ENCODE data around the gene TMC1.
A peak's percentile ranks its signal among the peaks of the same experiment; 100 is the strongest.

The TMC1 gene

DNA sequence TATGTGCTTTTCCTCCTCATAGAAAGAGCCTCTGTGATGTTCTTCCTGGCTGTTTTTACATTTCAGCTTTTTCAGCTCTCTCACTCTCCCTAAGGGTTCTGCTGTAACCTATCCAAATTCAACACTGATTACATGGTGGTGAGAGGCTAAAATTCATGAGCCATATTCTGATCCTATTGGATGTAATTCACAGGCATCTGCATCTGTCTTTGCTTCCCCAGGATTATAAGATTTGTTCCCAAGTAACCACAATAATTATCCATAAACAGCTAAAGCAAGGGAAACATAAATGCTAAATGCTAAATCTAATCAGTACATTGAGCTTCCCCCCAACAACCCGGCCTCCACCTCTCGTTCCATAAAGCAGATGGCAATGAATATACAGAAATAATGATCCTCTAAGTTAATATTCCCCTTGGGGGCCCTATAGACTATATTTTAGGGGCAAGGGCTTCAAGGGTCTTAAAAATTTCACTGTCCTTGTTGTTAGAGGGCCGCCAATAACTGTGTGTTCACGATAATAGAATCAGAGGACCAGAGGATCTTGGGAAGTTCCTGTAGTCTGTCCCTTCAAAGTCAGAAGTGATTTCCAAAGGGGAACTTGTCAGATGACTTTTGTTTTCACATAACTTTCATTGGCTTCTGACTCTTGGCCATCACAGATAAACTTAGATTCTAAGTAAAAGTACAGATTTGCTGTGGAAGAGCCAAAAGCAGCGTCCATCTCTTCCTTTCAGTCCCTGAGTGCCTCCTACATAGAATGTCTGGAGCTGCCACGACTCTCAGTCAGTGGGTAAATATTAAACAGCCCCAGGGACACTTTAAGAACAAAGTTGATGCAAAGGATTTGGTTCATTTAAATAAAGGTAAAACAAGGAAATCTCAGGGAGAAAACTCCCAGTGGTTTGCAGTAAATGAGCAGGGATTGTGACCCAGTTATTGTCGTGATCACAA is 305.9 kb downstream of the TMC1 start:
- no peak for DNase-seq (ENCODE audit: low read depth)
- TF ChIP-seq, protein P1, sequence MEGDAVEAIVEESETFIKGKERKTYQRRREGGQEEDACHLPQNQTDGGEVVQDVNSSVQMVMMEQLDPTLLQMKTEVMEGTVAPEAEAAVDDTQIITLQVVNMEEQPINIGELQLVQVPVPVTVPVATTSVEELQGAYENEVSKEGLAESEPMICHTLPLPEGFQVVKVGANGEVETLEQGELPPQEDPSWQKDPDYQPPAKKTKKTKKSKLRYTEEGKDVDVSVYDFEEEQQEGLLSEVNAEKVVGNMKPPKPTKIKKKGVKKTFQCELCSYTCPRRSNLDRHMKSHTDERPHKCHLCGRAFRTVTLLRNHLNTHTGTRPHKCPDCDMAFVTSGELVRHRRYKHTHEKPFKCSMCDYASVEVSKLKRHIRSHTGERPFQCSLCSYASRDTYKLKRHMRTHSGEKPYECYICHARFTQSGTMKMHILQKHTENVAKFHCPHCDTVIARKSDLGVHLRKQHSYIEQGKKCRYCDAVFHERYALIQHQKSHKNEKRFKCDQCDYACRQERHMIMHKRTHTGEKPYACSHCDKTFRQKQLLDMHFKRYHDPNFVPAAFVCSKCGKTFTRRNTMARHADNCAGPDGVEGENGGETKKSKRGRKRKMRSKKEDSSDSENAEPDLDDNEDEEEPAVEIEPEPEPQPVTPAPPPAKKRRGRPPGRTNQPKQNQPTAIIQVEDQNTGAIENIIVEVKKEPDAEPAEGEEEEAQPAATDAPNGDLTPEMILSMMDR (IDR thresholded peaks at IDR 0.05; ENCODE audit: insufficient read depth, low read depth, low read length, missing control alignments) = no peak
- no peak overlapping the region for H3K4me3 ChIP-seq (ENCODE audit: low read length)

DNA sequence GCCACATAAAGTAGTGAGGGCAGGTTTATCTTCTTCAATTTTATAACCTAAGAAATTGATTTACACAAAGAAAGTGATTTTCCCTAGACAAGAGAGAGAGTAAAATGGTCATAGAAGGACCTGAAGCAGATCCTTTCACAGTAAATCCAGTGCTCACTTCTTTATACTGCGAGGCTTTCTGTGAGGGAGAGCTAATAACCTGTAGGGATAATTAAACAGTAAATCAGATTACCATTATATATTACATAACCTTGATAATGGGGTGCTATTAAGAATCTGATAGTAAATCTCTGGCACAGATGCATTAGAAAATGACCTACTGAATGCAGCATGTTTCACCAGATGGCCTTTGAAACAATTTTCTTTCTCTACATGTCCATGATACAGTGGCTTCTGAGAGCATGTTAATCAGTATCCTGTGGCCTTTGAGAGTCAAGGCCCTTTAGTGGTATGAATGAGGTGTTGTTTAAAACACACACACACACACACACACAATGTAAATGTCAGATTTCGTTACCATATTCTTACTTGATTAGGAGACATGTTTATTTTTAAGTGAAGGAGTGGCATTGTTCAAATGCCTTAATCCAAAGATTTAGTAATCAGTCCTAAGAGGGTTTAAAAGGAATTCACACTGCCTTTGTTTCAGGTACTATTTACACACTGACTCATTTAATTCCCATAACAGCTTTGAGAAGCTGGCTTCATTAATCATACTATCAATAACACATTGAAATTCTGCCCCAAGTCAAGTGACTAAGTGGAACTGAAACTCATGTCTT is 306.7 kb downstream of the TMC1 start:
- DNase-seq (ENCODE audit: low read depth) = peak; percentile 95
- TF ChIP-seq, protein P1 (IDR thresholded peaks at IDR 0.05; ENCODE audit: insufficient read depth, low read depth, low read length, missing control alignments) = no peak
- no peak overlapping the region for H3K4me3 ChIP-seq (ENCODE audit: low read length)

DNA sequence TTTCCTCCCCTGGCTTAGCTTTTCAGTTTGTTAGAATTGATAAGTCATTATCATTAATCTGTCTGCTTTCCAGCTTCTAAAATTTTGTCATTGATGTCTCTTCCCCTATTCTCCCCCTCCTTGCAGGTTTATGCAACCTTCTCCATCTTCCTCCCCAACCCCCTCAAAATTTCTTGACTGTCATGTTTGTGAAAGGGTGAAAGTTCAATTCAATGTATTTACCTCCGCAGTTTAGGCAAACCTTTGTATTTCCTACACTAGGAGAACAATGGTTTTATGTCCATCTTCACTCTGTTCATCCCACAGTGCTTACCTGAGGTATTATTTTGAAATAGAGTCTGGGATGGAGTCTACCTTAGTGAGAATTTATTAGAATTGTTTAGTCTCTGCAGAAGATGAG is 313.6 kb downstream of the TMC1 start:
- no peak overlapping the region for H3K4me3 ChIP-seq (ENCODE audit: low read length)
- TF ChIP-seq, protein P1 (IDR thresholded peaks at IDR 0.05; ENCODE audit: insufficient read depth, low read depth, low read length, missing control alignments) = no peak
- DNase-seq (ENCODE audit: low read depth) = no peak

DNA sequence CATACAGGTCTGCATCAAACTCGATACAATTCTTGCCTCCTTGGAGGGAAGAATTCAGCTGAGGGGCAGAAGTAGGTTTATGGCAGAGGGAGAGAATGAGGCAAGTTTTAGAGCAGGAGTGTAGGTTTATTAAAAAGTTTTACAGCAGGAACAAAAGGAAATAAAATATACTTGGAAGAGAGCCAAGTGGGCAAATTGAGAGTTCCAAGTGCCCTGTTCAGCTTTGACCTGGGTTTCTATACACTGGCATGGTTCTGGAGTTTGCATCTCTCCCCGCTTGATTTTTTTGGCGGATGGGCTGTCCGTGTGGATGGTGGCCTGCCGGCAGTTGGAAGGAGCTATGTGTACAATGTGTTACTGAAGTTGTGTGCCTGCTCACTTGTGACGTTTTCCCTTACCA is 315.4 kb downstream of the TMC1 start:
- TF ChIP-seq, protein P1 (IDR thresholded peaks at IDR 0.05; ENCODE audit: insufficient read depth, low read depth, low read length, missing control alignments) = no peak
- no peak for DNase-seq (ENCODE audit: low read depth)
- no peak overlapping the region for H3K4me3 ChIP-seq (ENCODE audit: low read length)

DNA sequence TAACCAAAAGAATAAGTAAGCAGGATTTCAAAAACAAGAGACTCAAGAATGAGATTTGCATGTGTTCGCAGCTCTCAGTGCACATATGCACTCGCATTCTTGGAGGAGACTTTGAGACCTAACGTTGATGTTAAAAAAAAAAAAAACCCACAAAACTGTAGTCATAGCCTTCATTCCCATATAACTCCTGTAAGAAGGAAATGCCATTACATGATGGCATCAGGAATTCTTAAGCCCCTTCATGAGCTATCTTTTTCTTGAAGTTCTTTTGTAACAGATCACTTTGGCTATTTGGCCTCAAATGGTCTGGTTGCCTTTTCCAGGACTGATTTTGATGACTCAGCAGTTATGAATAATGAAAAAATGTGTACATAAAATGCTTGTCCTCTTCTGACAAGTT is 317.7 kb downstream of the TMC1 start:
- DNase-seq (ENCODE audit: low read depth) = peak; percentile 29
- TF ChIP-seq, protein P1 (IDR thresholded peaks at IDR 0.05; ENCODE audit: insufficient read depth, low read depth, low read length, missing control alignments) = no peak

DNA sequence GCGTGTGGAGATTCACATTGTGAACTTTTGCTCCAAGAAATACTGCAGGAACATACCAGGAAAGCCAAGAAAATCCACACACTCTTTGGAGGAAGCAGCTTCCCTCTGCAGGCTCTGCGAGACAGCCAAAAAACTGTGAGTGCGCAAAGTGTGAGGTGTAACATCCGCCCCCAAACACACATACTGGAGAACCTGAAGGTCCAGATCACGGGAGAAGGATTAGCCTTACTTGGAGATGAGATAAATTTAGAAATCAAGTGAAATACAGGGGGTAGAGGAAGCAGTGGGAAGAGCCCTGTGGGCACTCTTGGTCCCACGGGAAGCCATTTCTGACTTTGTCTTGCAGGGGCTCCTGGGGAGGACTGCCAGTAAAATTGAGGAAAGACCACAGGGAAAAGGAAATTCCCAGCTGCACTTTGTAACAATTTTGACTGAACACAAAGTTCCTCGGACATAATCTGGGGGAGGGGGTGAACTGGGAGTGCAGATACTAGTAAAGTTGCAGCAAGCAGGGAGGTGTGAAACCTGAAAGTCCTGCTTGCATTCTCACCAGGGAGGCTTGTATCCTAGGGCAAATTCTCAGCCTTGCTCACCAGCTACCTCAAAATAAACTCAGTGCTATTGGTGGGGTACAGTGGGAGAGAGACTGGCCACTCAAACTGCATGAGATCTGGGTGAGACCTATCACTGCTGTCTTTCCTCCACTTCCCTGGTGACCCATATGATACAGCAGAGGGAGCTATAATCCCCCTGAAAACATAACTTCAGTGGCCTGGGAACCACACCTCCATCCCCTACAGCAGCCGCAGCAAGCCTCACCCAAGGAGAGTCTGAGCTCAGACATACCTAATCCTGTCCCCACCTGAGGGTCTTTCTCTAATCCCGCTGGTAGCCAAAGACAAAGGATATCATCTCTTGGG is 322.4 kb downstream of the TMC1 start:
- TF ChIP-seq, protein P1 (IDR thresholded peaks at IDR 0.05; ENCODE audit: insufficient read depth, low read depth, low read length, missing control alignments) = no peak
- DNase-seq (ENCODE audit: low read depth) = peak; percentile 85
- no peak overlapping the region for H3K4me3 ChIP-seq (ENCODE audit: low read length)

More for the DNA sequence above, 317.7 kb downstream of the TMC1 start:
- H3K4me3 ChIP-seq (ENCODE audit: low read length) = no peak overlapping the region

Data from epithelial cell of esophagus (primary cell).